Inflammatory macrophage treated with lipopolysaccharide for 4 hours (primary cell): ENCODE data around the gene PTPN4.

Source experiments
- DNase-seq: peaks from one replicate; pipeline ENCODE4 v3.0.0-alpha.2; 2020

Gene PTPN4

GRCh38 chr2:120029672-120030640 lies 270.2 kb downstream of the PTPN4 start:
- DNase-seq = no peak

- no peak for DNase-seq
Measured at GRCh38 chr2:120032297-120032696, 272.6 kb downstream of the PTPN4 start.
